Measurements from ENCODE around the gene AANAT. TPM values are rescaled to one million over a fixed set of nuclear protein-coding genes. Genes with fewer than 3 reads are reported as not detected.

The AANAT gene
- total and polyA plus RNA-seq, 3 experiments from 2014 or later = not detected

DNA sequence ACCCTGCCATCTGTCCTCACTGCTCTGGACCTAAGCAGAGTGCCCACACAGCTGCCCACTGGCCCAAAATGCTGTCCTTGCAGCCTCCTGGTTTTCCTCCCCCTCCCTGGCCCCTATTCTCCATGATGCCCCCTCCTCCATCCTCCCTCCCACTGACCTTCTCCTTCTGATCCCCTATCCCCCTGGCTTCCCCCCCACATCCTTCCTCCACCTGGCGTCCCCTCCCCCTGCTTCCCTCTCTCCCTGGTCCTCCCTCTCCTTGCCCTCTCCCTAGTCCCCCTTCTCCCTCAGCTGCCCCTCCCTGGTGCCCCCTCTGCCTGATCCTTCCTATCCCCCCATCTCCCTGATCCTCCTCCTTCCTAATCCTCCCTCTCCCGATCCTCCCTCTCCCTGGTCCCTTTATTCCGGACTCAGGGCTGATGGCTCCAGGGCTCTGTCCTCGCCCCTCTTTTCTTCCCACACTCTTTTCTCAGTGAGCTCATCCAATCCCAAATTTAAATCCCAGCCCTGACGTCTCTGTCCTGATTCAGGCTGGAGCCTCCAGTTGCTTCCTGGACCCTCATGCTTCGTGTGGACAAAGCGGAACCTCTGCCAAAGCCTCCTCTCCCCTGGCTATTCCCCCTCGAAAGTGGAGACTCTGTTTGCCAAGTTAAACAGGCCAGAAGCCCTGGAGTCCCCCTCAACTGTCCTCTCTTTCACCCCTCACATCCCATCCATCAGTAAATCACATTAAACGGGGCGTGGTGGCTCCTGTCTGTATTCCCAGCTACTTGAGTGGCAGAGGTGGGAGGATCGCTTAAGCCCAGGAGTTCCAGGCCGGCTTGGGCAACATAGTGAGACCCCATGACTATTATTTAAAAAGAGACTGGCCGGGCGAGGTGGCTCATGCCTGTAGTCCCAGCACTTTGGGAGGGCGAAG lies 51.9 kb downstream of the AANAT start:
- Mint-ChIP-seq H3K36me3 (no peaks in the 10 kb centered on the region), H3K4me3 (peak overlapping the region in 3 of 7 donors; percentile 28 to 59 (median 57)), H3K27ac (peak overlapping the region in 6 of 8 donors; percentile 77 to 99 (median 90)), H3K27me3 (peaks cover 0 to 8% of the 10 kb centered on the region in 2 donors), H3K4me1 (peaks cover 35 to 60% (median 47%) of the 10 kb centered on the region in 3 donors), H3K9me3 (no peaks in the 10 kb centered on the region)
- Histone ChIP-seq H3K27ac (ENCODE audit: low read depth, low read length) (no peak overlapping the region), H3K4me1 (ENCODE audit: insufficient read depth, low read length) (peaks cover 44% of the 10 kb centered on the region), H3K36me3 (ENCODE audit: insufficient read depth, low read length) (no peaks in the 10 kb centered on the region), H3K27me3 (ENCODE audit: insufficient read depth, low read length, poor library complexity, severe bottlenecking) (no peaks in the 10 kb centered on the region), H3K9me3 (ENCODE audit: low read length) (no peaks in the 10 kb centered on the region), H3K4me3 (ENCODE audit: low read length) (no peak overlapping the region)
- no peak for DNase-seq
- CTCF ChIA-PET = interaction anchor here (1.4 to 7.1 kb wide), 6 partner anchors 9 to 104 kb away, joined by 3 to 97 read pairs (median 24); partner anchors contain the start of gene ST6GALNAC2
- POLR2A ChIA-PET = interaction anchor here (0.6 kb wide), 2 partner anchors 104 to 185 kb away, joined by 3 to 5 read pairs; no protein-coding TSS in a partner anchor

Other genes starting within 250 kb of the AANAT start
- gene RNF157, start 227.1 kb upstream of the AANAT start, total RNA-seq = 10 to 100 TPM; 13.9 TPM
- gene RNF157, start 227.1 kb upstream of the AANAT start, polyA plus RNA-seq = 10.7 TPM
- gene UBALD2, start 202.3 kb upstream of the AANAT start, total RNA-seq = 100 to 1,000 TPM; 125 to 133 TPM
- 8.7 TPM for gene UBALD2, start 202.3 kb upstream of the AANAT start, polyA plus RNA-seq
- gene QRICH2, start 159.3 kb upstream of the AANAT start, total RNA-seq = 1 to 10 TPM; 2.4 to 2.5 TPM
- 0.22 TPM for gene QRICH2, start 159.3 kb upstream of the AANAT start, polyA plus RNA-seq
- gene PRPSAP1, start 113.7 kb upstream of the AANAT start, total RNA-seq = 10 to 100 TPM; 46.9 to 48.3 TPM
- gene PRPSAP1, start 113.7 kb upstream of the AANAT start, polyA plus RNA-seq = 63.3 TPM
- 10 to 100 TPM; 17.2 to 18.7 TPM for gene SPHK1, start 83.0 kb upstream of the AANAT start, total RNA-seq
- gene SPHK1, start 83.0 kb upstream of the AANAT start, polyA plus RNA-seq = 0.76 TPM
- gene UBE2O, start 14.5 kb upstream of the AANAT start, total RNA-seq = 10 to 100 TPM; 33.6 to 35.0 TPM
- gene UBE2O, start 14.5 kb upstream of the AANAT start, polyA plus RNA-seq = 14.9 TPM
- gene RHBDF2, start 33.8 kb downstream of the AANAT start, total RNA-seq = 10 to 100 TPM; 38.2 to 42.5 TPM
- 38.4 TPM for gene RHBDF2, start 33.8 kb downstream of the AANAT start, polyA plus RNA-seq
- not detected for gene CYGB, start 70.1 kb downstream of the AANAT start, total RNA-seq
- gene CYGB, start 70.1 kb downstream of the AANAT start, polyA plus RNA-seq = 0.23 TPM
- under 1 TPM; 0.38 to 0.53 TPM for gene PRCD, start 72.4 kb downstream of the AANAT start, total RNA-seq
- gene PRCD, start 72.4 kb downstream of the AANAT start, polyA plus RNA-seq = 1.2 TPM
- 1 to 10 TPM in 1 of 2 experiments, under 1 TPM in 1; 0.83 to 1.0 TPM for gene ST6GALNAC2, start 118.3 kb downstream of the AANAT start, total RNA-seq
- gene ST6GALNAC2, start 118.3 kb downstream of the AANAT start, polyA plus RNA-seq = 2.9 TPM
- under 1 TPM in 1 of 2 experiments, not detected in 1; 0.46 TPM for gene ST6GALNAC1, start 176.2 kb downstream of the AANAT start, total RNA-seq
- gene ST6GALNAC1, start 176.2 kb downstream of the AANAT start, polyA plus RNA-seq = 0.28 TPM
- gene MXRA7, start 243.4 kb downstream of the AANAT start, total RNA-seq = 10 to 100 TPM; 27.1 to 29.1 TPM
- 30.6 TPM for gene MXRA7, start 243.4 kb downstream of the AANAT start, polyA plus RNA-seq

All from CD8-positive, alpha-beta memory T cell (primary cell).